Mesenchymal stem cell (in vitro differentiated cells and primary cell): ENCODE data around the gene FAM200C.

Source experiments
- DNase-seq: peaks from one replicate; pipeline ENCODE4 v3.0.0-alpha.2; 2013
- H2AFZ ChIP-seq: one replicate; pipeline ENCODE4 v1.6.1; 2013; ENCODE audit warnings: low read depth, mild to moderate bottlenecking, control low read depth, inconsistent platforms, low read length, moderate library complexity
- H2AK5ac ChIP-seq: 2 replicates; pipeline ENCODE4 v1.6.1; 2013; ENCODE audit warnings: low read length, moderate library complexity, mild to moderate bottlenecking, inconsistent platforms; ENCODE audit not compliant: severe bottlenecking
- H2BK120ac ChIP-seq: one replicate; pipeline ENCODE4 v1.6.1; 2013; ENCODE audit warnings: low read depth, mild to moderate bottlenecking, inconsistent platforms, low read length, moderate library complexity
- H2BK12ac ChIP-seq, 2 experiments: one replicate each; pipeline ENCODE4 v1.6.1; 2013; ENCODE audit warnings: inconsistent platforms in 2 of 2, low read length in 2 of 2, mild to moderate bottlenecking in 2 of 2, moderate library complexity in 2 of 2, control low read depth in 1 of 2
- H2BK15ac ChIP-seq: one replicate; pipeline ENCODE4 v1.6.1; 2013; ENCODE audit warnings: mild to moderate bottlenecking, low read depth, inconsistent platforms; ENCODE audit not compliant: poor library complexity, severe bottlenecking
- H2BK5ac ChIP-seq: 2 replicates; pipeline ENCODE4 v1.6.1; 2013; ENCODE audit warnings: low read depth, mild to moderate bottlenecking, low read length, control low read depth, inconsistent platforms; ENCODE audit not compliant: poor library complexity, severe bottlenecking
- H3K14ac ChIP-seq, 2 experiments: one replicate each; pipeline ENCODE4 v1.6.1; 2013; ENCODE audit warnings: inconsistent platforms in 2 of 2, low read length in 2 of 2, control low read depth in 1 of 2, mild to moderate bottlenecking in 1 of 2, moderate library complexity in 1 of 2
- H3K18ac ChIP-seq, 2 experiments: one replicate each; pipeline ENCODE4 v1.6.1; 2013; ENCODE audit warnings: inconsistent platforms in 2 of 2, low read length in 2 of 2, control low read depth in 1 of 2, low read depth in 1 of 2, mild to moderate bottlenecking in 1 of 2
- H3K23ac ChIP-seq, 2 experiments: one replicate each; pipeline ENCODE4 v1.6.1; 2013; ENCODE audit warnings: inconsistent platforms in 2 of 2, low read length in 2 of 2, mild to moderate bottlenecking in 2 of 2, moderate library complexity in 2 of 2, control low read depth in 1 of 2
- H3K27ac ChIP-seq: 2 replicates; pipeline ENCODE4 v1.5.1; 2013; ENCODE audit warnings: mild to moderate bottlenecking, moderate library complexity, low read length, control low read depth, inconsistent platforms; ENCODE audit not compliant: poor library complexity, severe bottlenecking
- H3K27me3 ChIP-seq, 2 experiments: 2 replicates each; pipeline versions ENCODE4 v1.6.1 to v1.7.0; 2013; ENCODE audit warnings: low read length in 2 of 2, mild to moderate bottlenecking in 2 of 2, moderate library complexity in 2 of 2, control low read depth in 1 of 2, inconsistent platforms in 1 of 2; ENCODE audit not compliant: control insufficient read depth in 1 of 2, insufficient read depth in 1 of 2
- H3K36me3 ChIP-seq, 2 experiments: 2 replicates each; pipeline versions ENCODE4 v1.6.1 to v1.7.0; 2013; ENCODE audit warnings: low read length in 2 of 2, control low read depth in 1 of 2, inconsistent platforms in 1 of 2, low read depth in 1 of 2, mild to moderate bottlenecking in 1 of 2; ENCODE audit not compliant: insufficient read depth in 2 of 2, control insufficient read depth in 1 of 2
- H3K4ac ChIP-seq, 2 experiments: one replicate each; pipeline ENCODE4 v1.6.1; 2013; ENCODE audit warnings: inconsistent platforms in 2 of 2, low read length in 2 of 2, mild to moderate bottlenecking in 2 of 2, moderate library complexity in 2 of 2, control low read depth in 1 of 2, low read depth in 1 of 2
- H3K4me1 ChIP-seq: 2 replicates; pipeline ENCODE4 v1.6.1; 2013; ENCODE audit warnings: low read depth, low read length, control low read depth; ENCODE audit not compliant: control insufficient read depth, insufficient read depth
- H3K4me2 ChIP-seq: 2 replicates; pipeline ENCODE4 v1.6.1; 2013; ENCODE audit warnings: low read length, mild to moderate bottlenecking, inconsistent platforms; ENCODE audit not compliant: poor library complexity, severe bottlenecking
- H3K4me3 ChIP-seq, 2 experiments: 2 replicates each; pipeline versions ENCODE4 v1.5.1 to v1.7.0; 2013; ENCODE audit warnings: low read length in 2 of 2, mild to moderate bottlenecking in 2 of 2, control low read depth in 1 of 2, low read depth in 1 of 2; ENCODE audit not compliant: insufficient read depth in 1 of 2
- H3K79me1 ChIP-seq: replicated peaks from 2 replicates; pipeline ENCODE4 v1.6.1; 2013; ENCODE audit warnings: mild to moderate bottlenecking, control low read depth, low read length, inconsistent platforms; ENCODE audit not compliant: poor library complexity, severe bottlenecking
- H3K9ac ChIP-seq: 2 replicates; pipeline ENCODE4 v1.7.0; 2013; ENCODE audit warnings: mild to moderate bottlenecking, low read length, moderate library complexity
- H3K9me3 ChIP-seq: 2 replicates; pipeline ENCODE4 v1.7.0; 2013; ENCODE audit warnings: mild to moderate bottlenecking, low read length; ENCODE audit not compliant: control insufficient read depth
- H4K8ac ChIP-seq: one replicate; pipeline ENCODE4 v1.6.1; 2013; ENCODE audit warnings: inconsistent platforms, mild to moderate bottlenecking, low read length, moderate library complexity
- H4K91ac ChIP-seq: one replicate; pipeline ENCODE4 v1.6.1; 2013; ENCODE audit warnings: mild to moderate bottlenecking, low read length, inconsistent platforms
- WGBS: methylation state at CpG from one replicate; pipeline ENCODE4 v1.1.7; 2013; ENCODE audit warnings: mixed read lengths; 5-methylcytosine and 5-hydroxymethylcytosine counted together

The FAM200C gene

DNA sequence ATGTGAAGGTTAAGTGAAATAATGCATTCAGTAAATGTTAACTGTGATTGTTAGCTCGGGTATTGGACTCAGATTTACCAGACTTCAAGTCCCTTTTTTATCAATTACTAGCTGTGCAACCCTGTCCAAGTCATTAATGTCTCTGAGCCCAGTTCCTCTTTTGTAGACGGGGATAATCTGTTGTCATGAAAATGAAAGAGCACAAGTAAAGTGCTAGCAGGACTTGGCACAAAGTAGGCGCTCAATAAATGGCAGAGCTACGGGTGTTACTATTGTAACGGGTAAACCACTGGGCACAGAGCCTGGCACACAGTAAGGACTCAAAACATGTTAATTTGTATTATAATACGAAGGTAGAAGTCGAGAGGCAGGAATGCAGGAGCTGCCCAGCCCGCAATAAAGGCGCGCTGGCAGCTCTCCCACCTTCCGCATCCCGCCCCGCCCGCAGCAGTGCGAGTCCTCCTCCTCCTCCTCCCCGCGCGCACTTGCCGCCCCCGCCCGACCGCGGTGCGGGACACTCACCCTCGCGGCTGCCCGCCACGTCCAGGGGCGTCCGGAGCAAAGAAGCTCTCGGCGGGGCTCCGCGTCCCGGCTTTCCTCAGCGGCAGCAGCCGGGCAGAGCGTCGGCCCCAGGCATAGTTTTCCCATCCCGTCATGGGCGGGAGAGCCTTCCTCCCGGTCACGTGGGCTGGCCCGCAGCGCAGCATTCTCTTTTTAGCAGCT lies 29.7 kb downstream of the FAM200C start, which contains the start of gene C1QTNF2:
Gene C1QTNF2 (minus strand): TSS at position 637 of the 723 bp plus-strand sequence. CDS start 15,615 bp downstream, outside the sequence.
- peak within 1 kb of the TSS in 1 of 2 experiments; percentile 82 for H3K14ac ChIP-seq

DNA sequence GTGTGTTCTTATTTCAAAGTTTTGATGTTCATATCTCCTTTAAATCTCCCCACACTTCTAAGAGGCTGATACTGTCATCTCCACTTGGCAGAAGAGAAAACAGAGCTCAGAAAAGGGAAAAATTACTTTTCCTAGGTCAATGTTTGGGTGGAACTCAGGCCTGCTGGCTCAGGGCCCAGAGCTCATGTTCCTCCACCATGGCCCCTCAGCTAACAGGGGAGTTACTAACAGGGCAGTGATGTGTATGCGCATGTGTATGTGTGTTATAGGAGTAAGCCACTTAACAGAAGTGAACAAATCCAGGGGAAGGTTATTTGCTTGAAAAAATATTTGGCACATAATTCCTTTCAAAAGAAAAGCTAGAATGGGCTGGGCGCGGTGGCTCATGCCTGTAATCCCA lies 32.0 kb downstream of the FAM200C start:
- H3K27ac ChIP-seq = no peak overlapping the region
- H2AK5ac ChIP-seq = no peak overlapping the region
- peaks cover 7% of the 10 kb centered on the region for H3K4me1 ChIP-seq
- H2BK15ac ChIP-seq = no peak overlapping the region
- 100% methylated on average over 3 of the region's 3 CpGs for WGBS
- no peak overlapping the region for H4K91ac ChIP-seq
- no peak overlapping the region for H3K23ac ChIP-seq
- no peak overlapping the region for H3K9ac ChIP-seq
- peaks cover 9 to 17% of the 10 kb centered on the region in 2 experiments for H3K27me3 ChIP-seq
- no peaks in the 10 kb centered on the region for H3K79me1 ChIP-seq
- H3K9me3 ChIP-seq = no peaks in the 10 kb centered on the region
- no peak for DNase-seq
- no peak overlapping the region for H2BK5ac ChIP-seq
- no peak overlapping the region for H3K18ac ChIP-seq
- H3K4ac ChIP-seq = no peak overlapping the region
- no peak overlapping the region for H4K8ac ChIP-seq
- H3K4me2 ChIP-seq = no peak overlapping the region
- no peak overlapping the region for H2BK12ac ChIP-seq
- H3K14ac ChIP-seq = no peak overlapping the region
- H2AFZ ChIP-seq = no peak overlapping the region
- H3K4me3 ChIP-seq = no peak overlapping the region
- H3K36me3 ChIP-seq = no peaks in the 10 kb centered on the region
- H2BK120ac ChIP-seq = no peak overlapping the region

More for the DNA sequence above, 29.7 kb downstream of the FAM200C start, which contains the start of gene C1QTNF2:
- Histone ChIP-seq H3K23ac (peak within 1 kb of the TSS in 1 of 2 experiments; percentile 84), H2AFZ (peak within 1 kb of the TSS; percentile 90), H2BK5ac (no peak within 1 kb of the TSS), H3K4me3 (peak within 1 kb of the TSS; percentile 67 to 84), H2BK120ac (no peak within 1 kb of the TSS), H3K79me1 (no peaks in the 10 kb centered on the region), H3K27ac (no peak within 1 kb of the TSS), H3K36me3 (no peaks in the 10 kb centered on the region), H2BK15ac (peak within 1 kb of the TSS; percentile 76), H3K9ac (peak within 1 kb of the TSS; percentile 80), H3K4me2 (peak within 1 kb of the TSS; percentile 95), H3K4me1 (peaks cover 7% of the 10 kb centered on the region), H2AK5ac (no peak within 1 kb of the TSS), H2BK12ac (peak within 1 kb of the TSS in 1 of 2 experiments; percentile 83), H3K4ac (peak within 1 kb of the TSS in 1 of 2 experiments; percentile 87), H3K18ac (peak within 1 kb of the TSS; percentile 65 to 87), H4K91ac (peak within 1 kb of the TSS; percentile 56), H3K27me3 (peaks cover 29 to 31% of the 10 kb centered on the region in 2 experiments), H3K9me3 (no peaks in the 10 kb centered on the region), H4K8ac (peak within 1 kb of the TSS; percentile 71)
- peak; percentile 75 for DNase-seq
- WGBS = 7% methylated on average over 45 of the region's 45 CpGs

DNA sequence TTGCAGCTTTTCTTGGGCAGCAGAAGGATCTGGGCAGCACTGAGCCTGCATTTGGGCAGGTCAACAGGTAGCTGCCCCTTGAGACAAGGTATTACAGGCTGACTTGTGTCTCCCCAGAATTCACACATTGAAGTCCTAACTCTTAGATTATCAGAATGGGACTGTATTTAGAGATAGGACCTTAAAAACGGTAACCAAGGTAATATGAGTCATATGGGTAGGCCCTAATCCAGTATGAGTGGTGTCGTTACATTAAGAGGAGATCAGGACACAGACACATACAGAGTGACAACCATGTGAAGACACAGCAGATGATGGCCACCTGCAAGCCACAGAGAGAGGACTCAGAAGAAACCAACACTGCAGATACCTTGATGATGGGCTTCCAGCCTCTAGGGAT lies 32.6 kb downstream of the FAM200C start:
- H2BK120ac ChIP-seq = no peak overlapping the region
- no peak overlapping the region for H3K4me3 ChIP-seq
- no peak overlapping the region for H3K4ac ChIP-seq
- H4K91ac ChIP-seq = no peak overlapping the region
- no peak overlapping the region for H3K14ac ChIP-seq
- H3K23ac ChIP-seq = no peak overlapping the region
- no peak overlapping the region for H2AK5ac ChIP-seq
- H4K8ac ChIP-seq = no peak overlapping the region
- no peaks in the 10 kb centered on the region for H3K9me3 ChIP-seq
- H2AFZ ChIP-seq = no peak overlapping the region
- peaks cover 7 to 13% of the 10 kb centered on the region in 2 experiments for H3K27me3 ChIP-seq
- H3K36me3 ChIP-seq = no peaks in the 10 kb centered on the region
- no peak overlapping the region for H2BK15ac ChIP-seq
- no peak overlapping the region for H2BK5ac ChIP-seq
- H3K79me1 ChIP-seq = no peaks in the 10 kb centered on the region
- H3K4me2 ChIP-seq = no peak overlapping the region
- no peak for DNase-seq
- H3K9ac ChIP-seq = no peak overlapping the region
- H3K4me1 ChIP-seq = peaks cover 7% of the 10 kb centered on the region
- H3K18ac ChIP-seq = no peak overlapping the region
- no peak overlapping the region for H3K27ac ChIP-seq
- no peak overlapping the region for H2BK12ac ChIP-seq
- WGBS = 88% methylated on average over 2 of the region's 2 CpGs

DNA sequence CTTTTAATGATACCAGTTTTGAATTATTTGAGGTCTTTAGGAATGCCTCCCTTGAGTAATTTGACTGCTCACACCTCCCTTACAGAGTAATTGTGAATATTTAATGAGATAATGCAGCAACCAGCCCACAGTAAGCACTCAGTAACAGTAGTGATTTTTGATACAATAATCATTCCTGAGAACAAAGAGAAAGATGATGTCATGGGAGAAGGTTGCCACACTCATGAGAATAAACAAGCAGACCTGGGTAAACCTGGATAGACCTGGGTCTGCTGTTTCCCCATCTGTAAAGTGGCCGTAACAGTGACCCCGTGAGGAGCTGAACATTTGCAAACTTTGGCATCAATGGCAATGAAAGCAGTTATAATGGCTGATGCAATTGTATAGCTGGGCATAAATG lies 33.6 kb downstream of the FAM200C start:
- Histone ChIP-seq H2BK120ac (no peak overlapping the region), H3K4me3 (no peak overlapping the region), H2AFZ (no peak overlapping the region), H3K36me3 (no peaks in the 10 kb centered on the region), H3K23ac (no peak overlapping the region), H2BK12ac (no peak overlapping the region), H3K14ac (no peak overlapping the region), H4K8ac (no peak overlapping the region), H2BK15ac (no peak overlapping the region), H3K9me3 (no peaks in the 10 kb centered on the region), H2BK5ac (no peak overlapping the region), H3K27ac (no peak overlapping the region), H3K4me2 (no peak overlapping the region), H3K4me1 (peaks cover 7% of the 10 kb centered on the region), H3K27me3 (peaks cover 2 to 13% of the 10 kb centered on the region in 2 experiments), H3K79me1 (no peaks in the 10 kb centered on the region), H4K91ac (no peak overlapping the region), H2AK5ac (no peak overlapping the region), H3K9ac (no peak overlapping the region), H3K18ac (no peak overlapping the region), H3K4ac (no peak overlapping the region)
- no peak for DNase-seq
- WGBS = 96% methylated on average over 2 of the region's 2 CpGs
